Activated CD4-positive, alpha-beta memory T cell treated with anti-CD3 and anti-CD28 coated beads for 36 hours (primary cell): ENCODE measurements around the gene CCDC175. TPM values are rescaled to one million over a fixed set of nuclear protein-coding genes. Genes with fewer than 3 reads are reported as not detected.

Experiments
- CTCF ChIA-PET: fragments of 350-600 bp; sonication (Branson Sonifier 250); formaldehyde crosslinking; loops from one replicate; lab custom pipeline; 2021; ENCODE audit warnings: antibody characterized with exemption, inconsistent platforms; lab: Charles Lee
- POLR2A ChIA-PET: fragments of 350-600 bp; sonication (Branson Sonifier 250); formaldehyde crosslinking; loops from one replicate; lab custom pipeline; 2021; ENCODE audit warnings: antibody characterized with exemption; lab: Charles Lee
- DNase-seq: peaks from one replicate; pipeline ENCODE4 v3.0.0-alpha.2; 2020
- H3K27ac Mint-ChIP-seq: one replicate; pipeline ENCODE4 v1.8.0; 2021; ENCODE audit warnings: mixed read lengths
- H3K27me3 Mint-ChIP-seq: one replicate; pipeline ENCODE4 v1.8.0; 2021; ENCODE audit warnings: mixed read lengths
- H3K36me3 Mint-ChIP-seq: one replicate; pipeline ENCODE4 v1.8.0; 2021; ENCODE audit warnings: mixed read lengths
- H3K4me1 Mint-ChIP-seq: one replicate; pipeline ENCODE4 v1.8.0; 2021; ENCODE audit warnings: low read depth, mixed read lengths
- H3K4me3 Mint-ChIP-seq: one replicate; pipeline ENCODE4 v1.8.0; 2021; ENCODE audit warnings: mild to moderate bottlenecking, mixed read lengths
- H3K9me3 Mint-ChIP-seq: one replicate; pipeline ENCODE4 v1.8.0; 2021; ENCODE audit warnings: mixed read lengths
- intact Hi-C: fragments of 100-400 bp; cut with micrococcal nuclease; formaldehyde crosslinking; loops from one replicate; pipeline ENCODE4 v1.15.1; 2023
- total RNA-seq, 2 experiments: library from RNA; stranded (reverse); gene quantifications; one replicate each; pipeline ENCODE4 v1.2.3, GENCODE V29; 2021

Gene CCDC175
- total RNA-seq, 2 experiments from 2014 or later, result not detected

DNA sequence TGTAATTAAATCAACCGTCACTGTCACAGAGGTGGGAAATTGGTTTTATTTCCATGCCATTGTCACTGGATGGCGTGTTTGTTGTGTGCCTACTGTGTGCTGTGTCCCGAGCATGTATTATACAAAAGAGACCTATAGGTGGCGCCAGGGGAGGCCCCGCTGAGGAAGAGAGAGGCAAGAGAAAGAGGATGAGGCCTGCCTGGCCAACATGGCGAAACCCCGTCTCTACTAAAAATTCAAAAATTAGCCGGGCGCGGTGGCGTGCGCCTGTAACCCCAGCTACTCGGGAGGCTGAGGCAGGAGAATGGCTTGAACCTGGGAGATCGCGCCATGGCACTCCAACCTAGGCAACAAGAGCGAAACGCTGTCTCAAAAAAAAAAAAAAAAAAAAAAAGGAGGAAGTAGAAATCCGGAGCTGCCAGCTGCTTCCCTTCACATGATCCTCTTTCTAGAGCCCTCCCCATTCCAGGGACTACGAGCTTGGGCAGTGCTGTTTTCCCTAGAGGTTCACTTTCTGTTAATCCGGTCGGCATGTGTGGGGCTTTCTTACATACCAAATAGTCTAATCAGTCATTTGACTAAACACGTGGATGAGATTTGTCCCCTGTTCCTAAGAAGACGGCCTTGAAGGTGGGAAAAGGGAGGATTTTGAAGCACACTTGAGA lies 6.4 kb upstream of the CCDC175 start:
- H3K27me3 Mint-ChIP-seq, result peaks cover 7% of the 10 kb centered on the region
- CTCF ChIA-PET, result interaction anchor here (0.6 kb wide), 1 partner anchor 108 kb away, joined by 4 read pairs; no protein-coding TSS in a partner anchor
- no peak overlapping the region for H3K27ac Mint-ChIP-seq
- H3K36me3 Mint-ChIP-seq, result no peaks in the 10 kb centered on the region
- peaks cover 5% of the 10 kb centered on the region for H3K4me1 Mint-ChIP-seq
- intact Hi-C loops, result no loop called here
- no peak overlapping the region for H3K4me3 Mint-ChIP-seq
- H3K9me3 Mint-ChIP-seq, result no peaks in the 10 kb centered on the region
- DNase-seq, result no peak
- POLR2A ChIA-PET, result no interaction called here

DNA sequence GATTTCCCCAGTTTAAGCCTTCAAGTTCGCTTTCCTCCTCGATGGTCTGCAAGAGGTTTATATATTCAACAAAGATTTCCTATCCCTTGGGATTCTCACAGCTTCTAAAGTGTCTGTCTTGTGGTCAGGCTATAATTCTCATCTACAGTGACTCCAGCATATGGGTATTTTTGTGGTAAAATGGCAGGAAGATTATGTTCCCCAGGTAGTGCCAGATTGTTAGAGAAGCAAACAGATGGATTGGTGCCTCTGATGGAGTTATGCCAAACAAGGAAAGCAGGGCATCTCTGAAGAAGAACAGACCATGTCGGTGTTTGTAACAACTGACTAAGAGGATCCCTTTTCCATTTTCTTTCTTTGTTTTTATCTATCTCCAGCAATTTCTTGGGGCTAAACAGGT lies 5.5 kb upstream of the CCDC175 start:
- Mint-ChIP-seq H3K4me3 (no peak overlapping the region), H3K27me3 (peaks cover 7% of the 10 kb centered on the region), H3K36me3 (no peaks in the 10 kb centered on the region), H3K27ac (no peak overlapping the region), H3K9me3 (no peaks in the 10 kb centered on the region), H3K4me1 (peaks cover 5% of the 10 kb centered on the region)
- CTCF ChIA-PET, result no interaction called here
- intact Hi-C loops, result no loop called here
- POLR2A ChIA-PET, result no interaction called here
- no peak for DNase-seq

DNA sequence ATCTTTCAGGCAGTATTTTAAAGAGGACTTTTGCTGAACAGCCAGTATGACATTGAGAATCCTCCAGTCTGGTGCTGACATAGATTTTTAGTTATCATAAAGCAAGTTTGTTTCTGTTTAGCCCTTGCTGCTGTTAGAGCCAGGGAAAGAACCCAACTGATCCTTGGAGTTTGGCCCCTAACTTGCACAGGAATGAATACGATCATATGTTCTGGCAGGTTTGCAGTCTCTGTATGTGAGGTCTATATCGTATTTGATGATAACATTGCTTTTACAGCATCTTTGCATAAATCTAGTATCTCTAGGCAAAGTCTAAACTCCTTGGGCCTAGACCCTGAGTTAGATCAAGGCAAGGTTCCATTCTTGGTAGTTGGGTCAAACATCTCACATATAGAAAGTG lies 4.3 kb upstream of the CCDC175 start:
- Mint-ChIP-seq H3K27me3 (peaks cover 8% of the 10 kb centered on the region), H3K4me3 (no peak overlapping the region), H3K9me3 (no peaks in the 10 kb centered on the region), H3K4me1 (peaks cover 10% of the 10 kb centered on the region), H3K27ac (no peak overlapping the region), H3K36me3 (no peaks in the 10 kb centered on the region)
- intact Hi-C loops, result no loop called here
- POLR2A ChIA-PET, result no interaction called here
- CTCF ChIA-PET, result no interaction called here
- no peak for DNase-seq

DNA sequence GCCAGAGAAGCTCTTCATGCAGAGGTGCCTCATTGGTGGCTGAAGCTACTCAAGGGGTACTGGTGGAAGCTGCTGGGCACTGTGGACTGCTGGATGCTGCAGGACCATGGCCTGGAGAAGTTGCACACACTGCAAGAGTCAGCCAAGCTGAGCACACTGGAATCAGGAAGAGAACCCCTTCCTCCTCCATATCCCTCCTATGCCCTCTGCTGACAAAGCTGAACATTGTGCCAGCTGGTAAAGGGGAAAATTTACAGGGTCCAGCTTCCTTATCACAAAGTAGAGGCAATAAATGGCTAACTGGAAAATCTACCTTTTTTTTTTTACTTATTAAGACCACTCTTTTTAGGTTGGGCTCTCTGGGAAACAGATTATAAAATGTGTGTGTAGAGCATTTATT lies 6.5 kb downstream of the CCDC175 start:
- Mint-ChIP-seq H3K27me3 (peaks cover 7% of the 10 kb centered on the region), H3K9me3 (no peaks in the 10 kb centered on the region), H3K27ac (no peak overlapping the region), H3K36me3 (no peaks in the 10 kb centered on the region), H3K4me3 (no peak overlapping the region), H3K4me1 (no peaks in the 10 kb centered on the region)
- DNase-seq, result no peak
- intact Hi-C loops, result loop anchor here (10.0 kb wide), 1 partner anchor 615 kb away; no protein-coding TSS in a partner anchor
- ChIA-PET POLR2A (no interaction called here), CTCF (interaction anchor here (0.7 kb wide), 1 partner anchor 621 kb away, joined by 5 read pairs; no protein-coding TSS in a partner anchor)

DNA sequence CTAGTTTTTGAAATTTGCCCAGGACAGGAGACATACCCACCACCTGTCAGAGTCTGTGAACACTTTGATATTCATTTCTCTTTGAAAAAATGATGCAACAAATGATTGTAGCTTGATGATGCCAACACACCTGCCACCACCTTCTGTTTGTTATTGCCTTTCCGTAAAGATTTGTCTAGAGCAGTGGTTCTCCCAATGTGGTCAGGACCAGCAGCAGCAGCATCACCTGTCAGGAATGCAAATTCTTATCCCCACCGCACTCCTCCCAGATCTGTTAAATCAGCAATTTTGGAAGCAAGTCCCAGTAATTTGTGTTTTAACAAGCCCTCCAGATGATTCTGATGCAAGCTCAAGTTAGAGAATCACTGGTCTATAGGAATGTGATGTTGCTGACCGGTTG lies 9.9 kb downstream of the CCDC175 start:
- H3K9me3 Mint-ChIP-seq, result no peaks in the 10 kb centered on the region

DNA sequence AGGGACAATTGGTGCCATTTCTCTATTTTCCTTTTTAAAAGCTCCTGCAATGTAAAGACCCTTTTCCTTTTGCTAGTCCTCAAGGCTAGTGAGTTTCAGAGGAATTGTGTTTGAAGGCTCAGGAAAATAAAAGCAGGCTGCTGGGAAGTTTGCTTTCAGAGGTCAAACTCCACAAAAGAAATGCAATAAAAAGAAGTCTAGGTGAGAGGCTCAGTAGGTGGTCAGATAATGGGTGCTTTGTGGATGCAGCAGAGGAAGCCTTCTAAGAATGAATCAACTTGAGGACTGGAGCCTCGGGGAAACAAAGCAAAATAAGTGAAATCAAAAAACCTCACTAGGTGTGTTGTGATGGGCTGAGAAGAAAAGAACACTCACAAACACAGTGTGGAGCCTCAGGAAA lies 10.3 kb downstream of the CCDC175 start:
- H3K4me3 Mint-ChIP-seq, result no peak overlapping the region
- no peaks in the 10 kb centered on the region for H3K36me3 Mint-ChIP-seq
- DNase-seq, result no peak
- no peaks in the 10 kb centered on the region for H3K9me3 Mint-ChIP-seq
- intact Hi-C loops, result no loop called here
- POLR2A ChIA-PET, result no interaction called here
- CTCF ChIA-PET, result interaction anchor here (0.9 to 2.2 kb wide), 2 partner anchors 10 kb away, joined by 3 to 10 read pairs; partner anchors contain the start of gene CCDC175
- peaks cover 6% of the 10 kb centered on the region for H3K27me3 Mint-ChIP-seq
- H3K27ac Mint-ChIP-seq, result no peak overlapping the region
- H3K4me1 Mint-ChIP-seq, result no peaks in the 10 kb centered on the region

More for the DNA sequence above, 9.9 kb downstream of the CCDC175 start:
- no peaks in the 10 kb centered on the region for H3K36me3 Mint-ChIP-seq
- H3K27ac Mint-ChIP-seq, result no peak overlapping the region
- ChIA-PET POLR2A (no interaction called here), CTCF (interaction anchor here (2.2 kb wide), 1 partner anchor 10 kb away, joined by 10 read pairs; the partner anchor contains the start of gene CCDC175)
- DNase-seq, result no peak
- peaks cover 6% of the 10 kb centered on the region for H3K27me3 Mint-ChIP-seq
- no peaks in the 10 kb centered on the region for H3K4me1 Mint-ChIP-seq
- H3K4me3 Mint-ChIP-seq, result no peak overlapping the region
- intact Hi-C loops, result no loop called here

DNA sequence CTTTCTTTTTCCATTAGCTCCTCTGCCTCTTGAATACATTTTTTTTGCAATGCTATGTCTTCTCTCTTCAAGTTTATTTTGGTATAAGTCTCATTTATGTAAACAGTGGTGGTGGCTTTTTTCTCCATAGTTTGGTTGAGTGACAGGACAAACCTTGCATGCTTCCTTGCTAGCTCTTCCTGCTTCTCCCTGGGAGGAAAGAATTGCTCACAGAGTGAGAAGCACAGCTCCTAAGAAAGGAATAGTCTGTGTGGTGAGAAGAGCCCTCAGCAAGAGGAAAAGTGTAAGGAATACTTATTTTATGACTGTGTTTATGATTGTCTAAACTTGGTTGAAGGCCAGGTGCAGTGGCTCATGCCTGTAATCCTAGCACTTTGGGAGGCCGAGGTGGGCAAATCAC lies 11.5 kb downstream of the CCDC175 start:
- POLR2A ChIA-PET, result interaction anchor here (0.5 kb wide), 1 partner anchor 36 kb away, joined by 3 read pairs; no protein-coding TSS in a partner anchor
- H3K9me3 Mint-ChIP-seq, result no peaks in the 10 kb centered on the region
- H3K27me3 Mint-ChIP-seq, result peaks cover 3% of the 10 kb centered on the region
- no peak for DNase-seq
- H3K27ac Mint-ChIP-seq, result no peak overlapping the region
- H3K4me1 Mint-ChIP-seq, result no peaks in the 10 kb centered on the region
- intact Hi-C loops, result no loop called here
- CTCF ChIA-PET, result interaction anchor here (0.9 kb wide), 1 partner anchor 12 kb away, joined by 3 read pairs; the partner anchor contains the start of gene CCDC175
- no peaks in the 10 kb centered on the region for H3K36me3 Mint-ChIP-seq
- no peak overlapping the region for H3K4me3 Mint-ChIP-seq

DNA sequence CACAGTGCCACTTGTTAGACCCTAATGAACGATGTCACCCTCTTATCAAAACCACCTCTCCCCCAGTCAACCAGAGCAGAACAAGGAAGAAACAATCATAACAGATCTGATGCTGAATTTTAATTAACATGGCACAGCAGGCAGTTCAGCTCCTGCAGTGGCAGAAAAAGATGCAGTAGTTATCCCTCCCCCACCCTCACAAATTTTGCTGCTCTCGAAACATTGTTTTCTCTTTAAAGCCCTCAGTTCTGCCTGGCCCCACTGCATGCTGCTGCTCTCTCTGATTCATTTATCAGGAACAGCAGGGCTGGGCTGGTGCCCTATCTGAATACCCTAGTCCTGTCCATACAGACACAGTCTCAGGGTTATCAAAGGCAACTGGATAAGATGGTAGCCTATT lies 12.2 kb downstream of the CCDC175 start:
- Mint-ChIP-seq H3K4me3 (no peak overlapping the region), H3K27ac (no peak overlapping the region), H3K36me3 (no peaks in the 10 kb centered on the region), H3K9me3 (no peaks in the 10 kb centered on the region), H3K27me3 (peaks cover 3% of the 10 kb centered on the region), H3K4me1 (no peaks in the 10 kb centered on the region)
- no peak for DNase-seq
- ChIA-PET POLR2A (no interaction called here), CTCF (no interaction called here)
- intact Hi-C loops, result no loop called here

DNA sequence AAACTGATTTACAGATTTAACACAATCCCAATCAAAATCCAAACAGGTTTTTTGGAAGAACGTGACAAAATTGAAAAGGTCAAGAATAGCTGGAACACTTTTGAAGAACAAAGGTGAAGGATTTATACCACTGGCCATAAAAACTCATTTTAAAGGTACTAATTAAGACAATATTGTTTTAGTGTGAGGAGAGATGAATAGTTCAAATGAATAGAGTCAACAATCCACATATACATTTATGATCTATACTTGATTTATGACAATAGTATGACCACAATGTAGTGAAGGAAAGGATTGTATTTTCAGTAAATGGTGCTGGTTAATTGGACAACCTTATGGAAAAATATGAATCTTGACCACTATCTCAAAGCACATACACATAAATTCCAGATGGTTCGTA lies 29.3 kb downstream of the CCDC175 start:
- Mint-ChIP-seq H3K36me3 (no peaks in the 10 kb centered on the region), H3K9me3 (no peaks in the 10 kb centered on the region), H3K4me3 (no peak overlapping the region), H3K27ac (no peak overlapping the region), H3K4me1 (no peaks in the 10 kb centered on the region), H3K27me3 (peaks cover 2% of the 10 kb centered on the region)
- POLR2A ChIA-PET, result no interaction called here
- intact Hi-C loops, result no loop called here
- no peak for DNase-seq
- CTCF ChIA-PET, result interaction anchor here (1.1 kb wide), 1 partner anchor 29 kb away, joined by 3 read pairs; no protein-coding TSS in a partner anchor

DNA sequence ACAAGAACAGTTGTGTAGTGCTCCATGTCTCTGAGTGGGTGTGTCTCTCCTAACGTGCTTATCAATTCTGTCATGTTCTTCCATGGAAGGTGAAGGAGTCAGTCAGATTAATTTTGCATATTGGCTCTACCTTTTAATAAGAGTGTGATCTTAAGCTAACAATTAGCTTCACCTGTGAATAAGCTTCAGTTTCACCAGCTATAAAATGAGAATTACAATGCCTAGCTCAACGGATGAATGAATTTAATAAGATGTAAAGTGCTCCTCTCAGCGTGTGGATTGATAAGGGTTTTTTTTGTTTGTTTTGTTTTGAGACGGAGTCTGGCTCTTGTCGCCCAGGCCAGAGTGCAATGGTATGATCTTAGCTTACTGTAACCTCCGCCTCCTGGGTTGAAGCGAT lies 32.7 kb downstream of the CCDC175 start:
- CTCF ChIA-PET, result interaction anchor here (1.0 to 1.2 kb wide), 2 partner anchors 35 to 44 kb away, joined by 3 read pairs; no protein-coding TSS in a partner anchor
- no peak for DNase-seq
- intact Hi-C loops, result no loop called here

DNA sequence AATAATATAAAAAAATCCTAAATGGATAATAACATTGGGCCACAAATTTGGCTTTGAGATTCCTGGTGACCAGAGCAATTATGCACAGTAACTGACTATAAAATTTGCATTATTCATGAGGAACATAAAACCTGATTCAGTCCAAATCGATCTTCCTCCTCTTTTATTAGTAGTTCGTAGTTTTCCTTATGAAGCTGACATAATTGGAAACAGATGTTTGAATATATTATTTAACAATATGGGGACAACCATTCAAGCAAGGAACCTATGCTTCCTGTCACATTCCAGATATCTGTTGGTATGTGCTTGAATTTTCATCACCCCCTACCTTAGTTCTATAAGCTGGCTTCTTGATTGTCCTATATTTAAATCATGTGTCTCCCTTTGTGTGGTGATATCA lies 34.9 kb downstream of the CCDC175 start:
- CTCF ChIA-PET, result no interaction called here
- no peak for DNase-seq
- Mint-ChIP-seq H3K4me1 (no peaks in the 10 kb centered on the region), H3K27me3 (peaks cover 4% of the 10 kb centered on the region), H3K36me3 (no peaks in the 10 kb centered on the region), H3K27ac (no peak overlapping the region), H3K4me3 (no peak overlapping the region), H3K9me3 (no peaks in the 10 kb centered on the region)
- POLR2A ChIA-PET, result no interaction called here
- intact Hi-C loops, result no loop called here

More for the DNA sequence above, 32.7 kb downstream of the CCDC175 start:
- Mint-ChIP-seq H3K27me3 (peaks cover 3% of the 10 kb centered on the region), H3K9me3 (no peaks in the 10 kb centered on the region), H3K4me1 (no peaks in the 10 kb centered on the region), H3K36me3 (no peaks in the 10 kb centered on the region), H3K27ac (no peak overlapping the region), H3K4me3 (no peak overlapping the region)
- POLR2A ChIA-PET, result no interaction called here

DNA sequence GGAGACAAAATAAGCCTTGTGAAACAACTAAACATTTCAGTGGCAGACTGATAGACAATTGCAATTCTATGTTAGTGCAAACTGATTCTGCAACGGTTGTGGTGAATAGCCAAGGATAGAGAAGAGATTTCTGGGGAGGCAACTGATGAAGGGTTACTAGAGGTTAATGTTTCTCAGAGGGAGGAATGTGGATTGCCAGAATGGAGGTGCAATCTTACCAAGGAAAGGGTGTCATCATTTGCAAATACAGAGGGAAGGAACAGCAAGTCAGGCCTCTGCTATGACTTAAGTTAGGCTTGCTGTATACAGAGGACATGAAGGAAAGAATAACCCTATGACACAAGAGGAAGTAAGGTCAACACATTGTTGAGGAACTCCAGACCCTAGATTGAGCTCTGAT lies 35.8 kb downstream of the CCDC175 start:
- Mint-ChIP-seq H3K27me3 (peaks cover 10% of the 10 kb centered on the region), H3K9me3 (no peaks in the 10 kb centered on the region), H3K4me3 (no peak overlapping the region), H3K4me1 (no peaks in the 10 kb centered on the region), H3K36me3 (no peaks in the 10 kb centered on the region), H3K27ac (no peak overlapping the region)
- intact Hi-C loops, result no loop called here
- ChIA-PET CTCF (no interaction called here), POLR2A (no interaction called here)
- no peak for DNase-seq

DNA sequence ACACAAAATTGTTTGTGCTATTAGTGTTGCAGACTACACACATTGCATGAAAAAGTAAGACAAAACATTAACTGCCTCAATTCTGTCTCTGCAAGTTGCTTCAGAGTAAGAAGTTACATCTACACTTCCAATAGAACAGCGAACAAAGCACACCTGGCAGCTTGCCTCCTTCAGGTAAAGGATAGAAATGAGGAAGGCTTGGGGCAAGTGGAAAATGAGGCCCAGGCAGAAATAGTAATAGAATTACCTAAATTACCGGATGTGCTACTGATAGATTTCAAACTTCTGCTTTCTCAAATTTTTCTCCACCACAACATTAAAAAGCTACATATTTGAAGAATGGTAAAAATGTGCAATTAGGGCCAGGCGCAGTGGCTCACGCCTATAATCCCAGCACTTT lies 37.7 kb downstream of the CCDC175 start:
- DNase-seq, result no peak
- Mint-ChIP-seq H3K4me1 (no peaks in the 10 kb centered on the region), H3K27me3 (peaks cover 10% of the 10 kb centered on the region), H3K4me3 (no peak overlapping the region), H3K9me3 (no peaks in the 10 kb centered on the region), H3K27ac (no peak overlapping the region), H3K36me3 (no peaks in the 10 kb centered on the region)
- intact Hi-C loops, result no loop called here
- CTCF ChIA-PET, result interaction anchor here (1.8 kb wide), 1 partner anchor 37 kb away, joined by 4 read pairs; no protein-coding TSS in a partner anchor
- POLR2A ChIA-PET, result no interaction called here
